Liver (tissue), 9 donors: Measurements from ENCODE around the gene COPZ1. TPM values are rescaled to one million over a fixed set of nuclear protein-coding genes. Genes with fewer than 3 reads are reported as not detected.

Source experiments
- DNase-seq: peaks from one replicate; pipeline ENCODE4 v3.0.0-alpha.2; 2017; ENCODE audit warnings: low spot score
- H3K27ac ChIP-seq, 2 donors: one replicate each; pipeline ENCODE4 v1.7.0; 2013; ENCODE audit warnings: inconsistent platforms in 2 of 2, low read length in 2 of 2, control low read depth in 1 of 2, low read depth in 1 of 2, mild to moderate bottlenecking in 1 of 2
- H3K27me3 ChIP-seq, 4 donors: one replicate each; pipeline versions ENCODE4 v1.6.1 to v1.7.0; 2013; ENCODE audit warnings: low read length in 3 of 4, inconsistent platforms in 1 of 4, mild to moderate bottlenecking in 1 of 4, moderate library complexity in 1 of 4; ENCODE audit not compliant: control insufficient read depth in 4 of 4, insufficient read depth in 4 of 4
- H3K36me3 ChIP-seq, 4 donors: one replicate each; pipeline versions ENCODE4 v1.6.1 to v1.7.0; 2013; ENCODE audit warnings: low read length in 3 of 4, mild to moderate bottlenecking in 3 of 4, low read depth in 1 of 4, moderate library complexity in 1 of 4; ENCODE audit not compliant: control insufficient read depth in 4 of 4, insufficient read depth in 3 of 4
- H3K4me1 ChIP-seq, 4 donors: one replicate each; pipeline versions ENCODE4 v1.6.1 to v1.7.0; 2013; ENCODE audit warnings: low read length in 3 of 4, mild to moderate bottlenecking in 3 of 4, moderate library complexity in 1 of 4; ENCODE audit not compliant: control insufficient read depth in 4 of 4, insufficient read depth in 4 of 4
- H3K4me3 ChIP-seq, 3 donors: one replicate each; pipeline versions ENCODE4 v1.6.1 to v1.7.0; 2013; ENCODE audit warnings: low read length in 3 of 3, control low read depth in 1 of 3, low read depth in 1 of 3, mild to moderate bottlenecking in 1 of 3
- H3K9ac ChIP-seq, 2 donors: one replicate each; pipeline ENCODE4 v1.7.0; 2013; ENCODE audit warnings: low read length in 2 of 2, mild to moderate bottlenecking in 2 of 2, moderate library complexity in 2 of 2, control low read depth in 1 of 2, low read depth in 1 of 2
- H3K9me3 ChIP-seq, 4 donors: one replicate each; pipeline versions ENCODE4 v1.6.1 to v1.7.0; 2013; ENCODE audit warnings: low read length in 3 of 4; ENCODE audit not compliant: control insufficient read depth in 4 of 4
- ATF3 ChIP-seq: IDR thresholded peaks from 2 replicates; pipeline ENCODE4 v1.6.1; 2016; ENCODE audit warnings: antibody characterized with exemption
- EGR1 ChIP-seq, 2 donors: IDR thresholded peaks; 2 replicates each; pipeline ENCODE4 v1.6.1; 2016 to 2018; ENCODE audit warnings: antibody characterized with exemption in 2 of 2, low read depth in 2 of 2
- FOXA1 ChIP-seq: IDR thresholded peaks from 2 replicates; pipeline ENCODE4 v1.6.1; 2016; ENCODE audit warnings: antibody characterized with exemption
- FOXA2 ChIP-seq: IDR thresholded peaks from 2 replicates; pipeline ENCODE4 v1.6.1; 2016; ENCODE audit warnings: antibody characterized with exemption
- GABPA ChIP-seq, 2 donors: IDR thresholded peaks in 1 of 2; conservative IDR thresholded peaks in 1 of 2; 2 replicates each; pipeline ENCODE4 v1.6.1; 2016; ENCODE audit warnings: antibody characterized with exemption in 2 of 2, mild to moderate bottlenecking in 1 of 2, moderate library complexity in 1 of 2
- HNF4A ChIP-seq, 2 donors: conservative IDR thresholded peaks; 2 replicates each; pipeline ENCODE4 v1.6.1; 2016; ENCODE audit warnings: antibody characterized with exemption in 2 of 2, mild to moderate bottlenecking in 2 of 2
- HNF4G ChIP-seq: IDR thresholded peaks from 2 replicates; pipeline ENCODE4 v1.6.1; 2016; ENCODE audit warnings: antibody characterized with exemption
- JUND ChIP-seq, 2 donors: IDR thresholded peaks; 2 replicates each; pipeline ENCODE4 v1.6.1; 2016; ENCODE audit warnings: antibody characterized with exemption in 2 of 2
- NR2F2 ChIP-seq: IDR thresholded peaks from 2 replicates; pipeline ENCODE4 v1.6.1; 2016; ENCODE audit warnings: antibody characterized with exemption
- RAD21 ChIP-seq, 2 donors: IDR thresholded peaks; 2 replicates each; pipeline ENCODE4 v1.6.1; 2016; ENCODE audit warnings: antibody characterized with exemption in 2 of 2, mild to moderate bottlenecking in 2 of 2
- RXRA ChIP-seq, 2 donors: IDR thresholded peaks; 2 replicates each; pipeline ENCODE4 v1.6.1; 2017 to 2018; ENCODE audit warnings: antibody characterized with exemption in 2 of 2, mild to moderate bottlenecking in 1 of 2
- SP1 ChIP-seq: IDR thresholded peaks from 2 replicates; pipeline ENCODE4 v1.6.1; 2018; ENCODE audit warnings: antibody characterized with exemption, mild to moderate bottlenecking
- TAF1 ChIP-seq: conservative IDR thresholded peaks from 2 replicates; pipeline ENCODE4 v1.6.1; 2016; ENCODE audit warnings: antibody characterized with exemption, mild to moderate bottlenecking
- YY1 ChIP-seq: IDR thresholded peaks from 2 replicates; pipeline ENCODE4 v1.6.1; 2016; ENCODE audit warnings: antibody characterized with exemption, mild to moderate bottlenecking
- WGBS: extraction: QIAGEN DNeasy Blood & Tissue Kit; methylation state at CpG from one replicate; pipeline ENCODE4 v1.1.7; 2013; 5-methylcytosine and 5-hydroxymethylcytosine counted together
- polyA plus RNA-seq, 2 donors: library from polyadenylated mRNA; stranded (reverse) in 1 of 2; unstranded in 1 of 2; fragments of 200-250 nt in 1 of 2; fragments of >200 nt in 1 of 2; fragmentation: Nextera tagmentation in 1 of 2; extraction: Ambion mirVana in 1 of 2; gene quantifications; one replicate each; pipeline versions ENCODE4 v1.2.1 to v1.2.3, GENCODE V29; 2013 to 2015
- total RNA-seq, 2 donors: library from RNA; depleted of rRNA; stranded (reverse); fragments of >200 nt; gene quantifications; one replicate each; pipeline ENCODE4 v1.2.3, GENCODE V29; 2014
- TF ChIP-seq, protein P1 (sequence below): fragments of 150-350 bp; IDR thresholded peaks from 2 replicates; pipeline ENCODE4 v1.5.1; 2017; ENCODE audit warnings: improper control_type of control experiment, low read depth, low read length; ENCODE audit not compliant: missing input control
- TF ChIP-seq, protein P2 (sequence below): IDR thresholded peaks from 2 replicates; pipeline ENCODE4 v1.6.1; 2016; ENCODE audit warnings: antibody characterized with exemption
- TF ChIP-seq, protein P3 (sequence below): IDR thresholded peaks from 2 replicates; pipeline ENCODE4 v1.6.1; 2016; ENCODE audit warnings: antibody characterized with exemption, mild to moderate bottlenecking
- donor health status: healthy.
- donor health status: healthy.
- donor health status: healthy.
- donor health status: healthy.
- donor health status: healthy.

Gene COPZ1
- total and polyA plus RNA-seq, 4 donors: 54.6 to 92.6 (median 79.8) TPM

- TF ChIP-seq, protein P1, sequence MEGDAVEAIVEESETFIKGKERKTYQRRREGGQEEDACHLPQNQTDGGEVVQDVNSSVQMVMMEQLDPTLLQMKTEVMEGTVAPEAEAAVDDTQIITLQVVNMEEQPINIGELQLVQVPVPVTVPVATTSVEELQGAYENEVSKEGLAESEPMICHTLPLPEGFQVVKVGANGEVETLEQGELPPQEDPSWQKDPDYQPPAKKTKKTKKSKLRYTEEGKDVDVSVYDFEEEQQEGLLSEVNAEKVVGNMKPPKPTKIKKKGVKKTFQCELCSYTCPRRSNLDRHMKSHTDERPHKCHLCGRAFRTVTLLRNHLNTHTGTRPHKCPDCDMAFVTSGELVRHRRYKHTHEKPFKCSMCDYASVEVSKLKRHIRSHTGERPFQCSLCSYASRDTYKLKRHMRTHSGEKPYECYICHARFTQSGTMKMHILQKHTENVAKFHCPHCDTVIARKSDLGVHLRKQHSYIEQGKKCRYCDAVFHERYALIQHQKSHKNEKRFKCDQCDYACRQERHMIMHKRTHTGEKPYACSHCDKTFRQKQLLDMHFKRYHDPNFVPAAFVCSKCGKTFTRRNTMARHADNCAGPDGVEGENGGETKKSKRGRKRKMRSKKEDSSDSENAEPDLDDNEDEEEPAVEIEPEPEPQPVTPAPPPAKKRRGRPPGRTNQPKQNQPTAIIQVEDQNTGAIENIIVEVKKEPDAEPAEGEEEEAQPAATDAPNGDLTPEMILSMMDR: no peak
- TF ChIP-seq HNF4A (conservative IDR thresholded peaks at IDR 0.05) (no peak), HNF4G (no peak), JUND (IDR thresholded peaks at IDR 0.05) (no peak), NR2F2 (no peak), SP1 (no peak), TAF1 (no peak), RAD21 (IDR thresholded peaks at IDR 0.05) (no peak), GABPA (IDR thresholded peaks at IDR 0.05 in 1 of 2, conservative IDR thresholded peaks at IDR 0.05 in 1 of 2) (no peak), FOXA2 (no peak), ATF3 (no peak), FOXA1 (no peak), RXRA (IDR thresholded peaks at IDR 0.05) (no peak), EGR1 (IDR thresholded peaks at IDR 0.05; ENCODE audit: low read depth in 2 of 2) (no peak), YY1 (no peak)
- TF ChIP-seq, protein P2, sequence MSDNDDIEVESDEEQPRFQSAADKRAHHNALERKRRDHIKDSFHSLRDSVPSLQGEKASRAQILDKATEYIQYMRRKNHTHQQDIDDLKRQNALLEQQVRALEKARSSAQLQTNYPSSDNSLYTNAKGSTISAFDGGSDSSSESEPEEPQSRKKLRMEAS: no peak
- TF ChIP-seq, protein P3, sequence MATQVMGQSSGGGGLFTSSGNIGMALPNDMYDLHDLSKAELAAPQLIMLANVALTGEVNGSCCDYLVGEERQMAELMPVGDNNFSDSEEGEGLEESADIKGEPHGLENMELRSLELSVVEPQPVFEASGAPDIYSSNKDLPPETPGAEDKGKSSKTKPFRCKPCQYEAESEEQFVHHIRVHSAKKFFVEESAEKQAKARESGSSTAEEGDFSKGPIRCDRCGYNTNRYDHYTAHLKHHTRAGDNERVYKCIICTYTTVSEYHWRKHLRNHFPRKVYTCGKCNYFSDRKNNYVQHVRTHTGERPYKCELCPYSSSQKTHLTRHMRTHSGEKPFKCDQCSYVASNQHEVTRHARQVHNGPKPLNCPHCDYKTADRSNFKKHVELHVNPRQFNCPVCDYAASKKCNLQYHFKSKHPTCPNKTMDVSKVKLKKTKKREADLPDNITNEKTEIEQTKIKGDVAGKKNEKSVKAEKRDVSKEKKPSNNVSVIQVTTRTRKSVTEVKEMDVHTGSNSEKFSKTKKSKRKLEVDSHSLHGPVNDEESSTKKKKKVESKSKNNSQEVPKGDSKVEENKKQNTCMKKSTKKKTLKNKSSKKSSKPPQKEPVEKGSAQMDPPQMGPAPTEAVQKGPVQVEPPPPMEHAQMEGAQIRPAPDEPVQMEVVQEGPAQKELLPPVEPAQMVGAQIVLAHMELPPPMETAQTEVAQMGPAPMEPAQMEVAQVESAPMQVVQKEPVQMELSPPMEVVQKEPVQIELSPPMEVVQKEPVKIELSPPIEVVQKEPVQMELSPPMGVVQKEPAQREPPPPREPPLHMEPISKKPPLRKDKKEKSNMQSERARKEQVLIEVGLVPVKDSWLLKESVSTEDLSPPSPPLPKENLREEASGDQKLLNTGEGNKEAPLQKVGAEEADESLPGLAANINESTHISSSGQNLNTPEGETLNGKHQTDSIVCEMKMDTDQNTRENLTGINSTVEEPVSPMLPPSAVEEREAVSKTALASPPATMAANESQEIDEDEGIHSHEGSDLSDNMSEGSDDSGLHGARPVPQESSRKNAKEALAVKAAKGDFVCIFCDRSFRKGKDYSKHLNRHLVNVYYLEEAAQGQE: no peak
- Histone ChIP-seq H3K27me3 (no peaks in the 10 kb centered on the region), H3K4me1 (peaks cover 0 to 44% (median 36%) of the 10 kb centered on the region in 4 donors), H3K27ac (no peak overlapping the region), H3K9me3 (no peaks in the 10 kb centered on the region), H3K9ac (no peak overlapping the region), H3K4me3 (no peak overlapping the region), H3K36me3 (peaks cover 19 to 59% (median 50%) of the 10 kb centered on the region in 4 donors)
- 71% methylated on average over 5 of the region's 5 CpGs for WGBS
- DNase-seq: no peak
Measured at GRCh38 chr12:54285150-54286041, 39.5 kb upstream of the COPZ1 start.
